ENCODE results near the gene C9orf152. TPM values are rescaled to one million over a fixed set of nuclear protein-coding genes. Genes with fewer than 3 reads are reported as not detected.
A peak's percentile ranks its signal among the peaks of the same experiment; 100 is the strongest.

The C9orf152 gene
- total and polyA plus RNA-seq, 10 of the 15 experiments (the other 5 are each of a cell fraction or from before 2014, with no cell fraction given): 0.04 TPM; not detected in 9

DNA sequence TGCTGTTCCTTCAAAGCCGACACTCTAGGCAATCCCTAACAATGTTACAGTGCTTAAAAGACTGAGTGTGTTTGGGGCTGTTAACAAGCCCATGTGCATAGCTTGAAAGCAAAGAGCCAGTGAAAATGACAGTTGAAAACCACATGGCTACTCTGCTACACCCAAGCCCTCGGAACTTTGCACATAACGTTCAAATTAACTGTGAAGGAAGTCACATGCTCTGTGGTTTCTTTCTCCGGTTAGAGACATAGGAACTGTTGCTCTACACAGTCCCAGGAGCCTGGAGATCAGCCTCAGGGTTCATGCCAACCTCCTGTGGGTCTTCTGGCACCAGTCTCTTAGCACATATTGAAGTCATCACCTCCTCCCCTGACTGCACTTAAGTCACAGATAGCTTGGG lies 51.1 kb downstream of the C9orf152 start:
- POLR2A ChIA-PET: interaction anchor here (0.7 to 1.1 kb wide), 3 partner anchors 25 to 244 kb away, joined by 3 to 4 read pairs (median 3); no protein-coding TSS in a partner anchor
- TF ChIP-seq, protein P1, sequence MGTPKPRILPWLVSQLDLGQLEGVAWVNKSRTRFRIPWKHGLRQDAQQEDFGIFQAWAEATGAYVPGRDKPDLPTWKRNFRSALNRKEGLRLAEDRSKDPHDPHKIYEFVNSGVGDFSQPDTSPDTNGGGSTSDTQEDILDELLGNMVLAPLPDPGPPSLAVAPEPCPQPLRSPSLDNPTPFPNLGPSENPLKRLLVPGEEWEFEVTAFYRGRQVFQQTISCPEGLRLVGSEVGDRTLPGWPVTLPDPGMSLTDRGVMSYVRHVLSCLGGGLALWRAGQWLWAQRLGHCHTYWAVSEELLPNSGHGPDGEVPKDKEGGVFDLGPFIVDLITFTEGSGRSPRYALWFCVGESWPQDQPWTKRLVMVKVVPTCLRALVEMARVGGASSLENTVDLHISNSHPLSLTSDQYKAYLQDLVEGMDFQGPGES (IDR thresholded peaks at IDR 0.05): no peak
- TF ChIP-seq POLR2AphosphoS5 (IDR thresholded peaks at IDR 0.05; ENCODE audit: low read length): peak; percentile 20; the same call in 1 of the 2 replicates
- TF ChIP-seq, protein P2, sequence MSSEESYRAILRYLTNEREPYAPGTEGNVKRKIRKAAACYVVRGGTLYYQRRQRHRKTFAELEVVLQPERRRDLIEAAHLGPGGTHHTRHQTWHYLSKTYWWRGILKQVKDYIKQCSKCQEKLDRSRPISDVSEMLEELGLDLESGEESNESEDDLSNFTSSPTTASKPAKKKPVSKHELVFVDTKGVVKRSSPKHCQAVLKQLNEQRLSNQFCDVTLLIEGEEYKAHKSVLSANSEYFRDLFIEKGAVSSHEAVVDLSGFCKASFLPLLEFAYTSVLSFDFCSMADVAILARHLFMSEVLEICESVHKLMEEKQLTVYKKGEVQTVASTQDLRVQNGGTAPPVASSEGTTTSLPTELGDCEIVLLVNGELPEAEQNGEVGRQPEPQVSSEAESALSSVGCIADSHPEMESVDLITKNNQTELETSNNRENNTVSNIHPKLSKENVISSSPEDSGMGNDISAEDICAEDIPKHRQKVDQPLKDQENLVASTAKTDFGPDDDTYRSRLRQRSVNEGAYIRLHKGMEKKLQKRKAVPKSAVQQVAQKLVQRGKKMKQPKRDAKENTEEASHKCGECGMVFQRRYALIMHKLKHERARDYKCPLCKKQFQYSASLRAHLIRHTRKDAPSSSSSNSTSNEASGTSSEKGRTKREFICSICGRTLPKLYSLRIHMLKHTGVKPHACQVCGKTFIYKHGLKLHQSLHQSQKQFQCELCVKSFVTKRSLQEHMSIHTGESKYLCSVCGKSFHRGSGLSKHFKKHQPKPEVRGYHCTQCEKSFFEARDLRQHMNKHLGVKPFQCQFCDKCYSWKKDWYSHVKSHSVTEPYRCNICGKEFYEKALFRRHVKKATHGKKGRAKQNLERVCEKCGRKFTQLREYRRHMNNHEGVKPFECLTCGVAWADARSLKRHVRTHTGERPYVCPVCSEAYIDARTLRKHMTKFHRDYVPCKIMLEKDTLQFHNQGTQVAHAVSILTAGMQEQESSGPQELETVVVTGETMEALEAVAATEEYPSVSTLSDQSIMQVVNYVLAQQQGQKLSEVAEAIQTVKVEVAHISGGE (CRISPR knock-in tag; IDR thresholded peaks at IDR 0.05): no peak
- no peak for TF ChIP-seq SMAD1 (IDR thresholded peaks at IDR 0.05; ENCODE audit: low read depth, partially characterized antibody)
- TF ChIP-seq EP300 (IDR thresholded peaks at IDR 0.05; ENCODE audit: borderline replicate concordance in 1 of 2, control insufficient read depth in 1 of 2, low read depth in 2 of 2, low read length in 2 of 2): peak in 1 of 2 experiments; percentile 31; a peak in 1 of 4 replicates
- TF ChIP-seq STAT1 (conservative IDR thresholded peaks at IDR 0.05): no peak
- TF ChIP-seq IKZF2 (IDR thresholded peaks at IDR 0.05): peak; percentile 14 to 33; a peak in 2 of 4 replicates
- TF ChIP-seq, protein P3, sequence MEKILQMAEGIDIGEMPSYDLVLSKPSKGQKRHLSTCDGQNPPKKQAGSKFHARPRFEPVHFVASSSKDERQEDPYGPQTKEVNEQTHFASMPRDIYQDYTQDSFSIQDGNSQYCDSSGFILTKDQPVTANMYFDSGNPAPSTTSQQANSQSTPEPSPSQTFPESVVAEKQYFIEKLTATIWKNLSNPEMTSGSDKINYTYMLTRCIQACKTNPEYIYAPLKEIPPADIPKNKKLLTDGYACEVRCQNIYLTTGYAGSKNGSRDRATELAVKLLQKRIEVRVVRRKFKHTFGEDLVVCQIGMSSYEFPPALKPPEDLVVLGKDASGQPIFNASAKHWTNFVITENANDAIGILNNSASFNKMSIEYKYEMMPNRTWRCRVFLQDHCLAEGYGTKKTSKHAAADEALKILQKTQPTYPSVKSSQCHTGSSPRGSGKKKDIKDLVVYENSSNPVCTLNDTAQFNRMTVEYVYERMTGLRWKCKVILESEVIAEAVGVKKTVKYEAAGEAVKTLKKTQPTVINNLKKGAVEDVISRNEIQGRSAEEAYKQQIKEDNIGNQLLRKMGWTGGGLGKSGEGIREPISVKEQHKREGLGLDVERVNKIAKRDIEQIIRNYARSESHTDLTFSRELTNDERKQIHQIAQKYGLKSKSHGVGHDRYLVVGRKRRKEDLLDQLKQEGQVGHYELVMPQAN (conservative IDR thresholded peaks at IDR 0.05): peak; percentile 72
- TF ChIP-seq CBX3 (IDR thresholded peaks at IDR 0.05; ENCODE audit: borderline replicate concordance, low read depth): no peak
- TF ChIP-seq, protein P4, sequence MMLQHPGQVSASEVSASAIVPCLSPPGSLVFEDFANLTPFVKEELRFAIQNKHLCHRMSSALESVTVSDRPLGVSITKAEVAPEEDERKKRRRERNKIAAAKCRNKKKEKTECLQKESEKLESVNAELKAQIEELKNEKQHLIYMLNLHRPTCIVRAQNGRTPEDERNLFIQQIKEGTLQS (IDR thresholded peaks at IDR 0.05; ENCODE audit: borderline replicate concordance, extremely low read depth, low read depth, low read length): 0 out of 2 replicates have a peak, but pooled peaks have one; percentile 18
- TF ChIP-seq, protein P5, sequence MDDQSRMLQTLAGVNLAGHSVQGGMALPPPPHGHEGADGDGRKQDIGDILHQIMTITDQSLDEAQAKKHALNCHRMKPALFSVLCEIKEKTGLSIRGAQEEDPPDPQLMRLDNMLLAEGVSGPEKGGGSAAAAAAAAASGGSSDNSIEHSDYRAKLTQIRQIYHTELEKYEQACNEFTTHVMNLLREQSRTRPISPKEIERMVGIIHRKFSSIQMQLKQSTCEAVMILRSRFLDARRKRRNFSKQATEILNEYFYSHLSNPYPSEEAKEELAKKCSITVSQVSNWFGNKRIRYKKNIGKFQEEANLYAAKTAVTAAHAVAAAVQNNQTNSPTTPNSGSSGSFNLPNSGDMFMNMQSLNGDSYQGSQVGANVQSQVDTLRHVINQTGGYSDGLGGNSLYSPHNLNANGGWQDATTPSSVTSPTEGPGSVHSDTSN (IDR thresholded peaks at IDR 0.05; ENCODE audit: insufficient replicate concordance, low read depth, low read length): no peak
- peak; percentile 89 for TF ChIP-seq RAD51 (IDR thresholded peaks at IDR 0.05)
- TF ChIP-seq BRCA1 (IDR thresholded peaks at IDR 0.05; ENCODE audit: low read depth, low read length): no peak
- no peak for TF ChIP-seq RB1 (IDR thresholded peaks at IDR 0.05; ENCODE audit: borderline replicate concordance)
- TF ChIP-seq SIN3A (IDR thresholded peaks at IDR 0.05; ENCODE audit: low read depth, low read length): 0 out of 2 replicates have a peak, but pooled peaks have one; percentile 73

More for the DNA sequence above, 51.1 kb downstream of the C9orf152 start:
- H3K9ac ChIP-seq (ENCODE audit: control insufficient read depth, insufficient read depth, low read length): no peak overlapping the region
- ATAC-seq (peak; percentile 70), FAIRE-seq (peak; percentile 82), DNase-seq (ENCODE audit: low read depth, low spot score) (no peak)
- H3K4me1 ChIP-seq (ENCODE audit: control insufficient read depth, insufficient read depth, low read length): peaks cover 62% of the 10 kb centered on the region
- no peaks in the 10 kb centered on the region for H3K27me3 ChIP-seq (replicated peaks in 1 of 2; ENCODE audit: control insufficient read depth in 2 of 2, insufficient read depth in 2 of 2, low read length in 1 of 2)
- BruUV-seq (replicated peaks): no TSS peak
- SMC1A ChIA-PET (ENCODE audit: uncharacterized antibody, unreplicated experiment): interaction anchor here (0.6 to 13.8 kb wide), 23 partner anchors 9 to 588 kb away, joined by 3 to 406 read pairs (median 5); no protein-coding TSS in a partner anchor
- in situ Hi-C loops (cut with MboI) (loop anchor here (10.0 kb wide), 1 partner anchor 102 kb away; no protein-coding TSS in a partner anchor), intact Hi-C loops (cut with micrococcal nuclease; ENCODE audit: unreplicated experiment) (no loop called here)
- RAD21 ChIA-PET (ENCODE audit: unreplicated experiment): interaction anchor here (1.0 to 17.2 kb wide), 14 partner anchors 9 to 253 kb away, joined by 3 to 424 read pairs (median 4); partner anchors contain the start of gene TXN
- peak overlapping the region; percentile 4 for H3K27ac ChIP-seq (ENCODE audit: control insufficient read depth, insufficient read depth)
- no peak overlapping the region for H2AFZ ChIP-seq (ENCODE audit: control insufficient read depth, low read depth, low read length)
- H3K4me3 ChIP-seq: peak overlapping the region; percentile 36; the same call in 1 of the 2 replicates
- H3K4me2 ChIP-seq (ENCODE audit: control insufficient read depth, insufficient read depth): peak overlapping the region; percentile 75
- peaks cover 7% of the 10 kb centered on the region for H4K20me1 ChIP-seq (ENCODE audit: control insufficient read depth, insufficient read depth)
- no peaks in the 10 kb centered on the region for H3K9me3 ChIP-seq (replicated peaks; ENCODE audit: control insufficient read depth, insufficient read depth, low read length)
- 0% methylated on average over 4 of the region's 4 CpGs for WGBS (ENCODE audit: insufficient coverage, insufficient replicate concordance, low lambda C conversion rate, missing lambda C conversion rate)
- H3K36me3 ChIP-seq (ENCODE audit: control insufficient read depth in 2 of 2, insufficient read depth in 2 of 2, low read length in 1 of 2): peaks cover 24 to 27% of the 10 kb centered on the region in 2 experiments; a peak in 3 of 4 replicates
- CTCF ChIA-PET: interaction anchor here (1.0 to 3.6 kb wide), 11 partner anchors 8 to 262 kb away, joined by 3 to 19 read pairs (median 9); no protein-coding TSS in a partner anchor
- peaks cover 92% of the 10 kb centered on the region for H3K79me2 ChIP-seq (ENCODE audit: control insufficient read depth, insufficient read depth, low read length)

Measured in GM12878 (cell line).